Measurements from ENCODE around the gene PLRG1. TPM values are rescaled to one million over a fixed set of nuclear protein-coding genes. Genes with fewer than 3 reads are reported as not detected.
"Not testable (repeated sequence)": the region's sequence is repeated elsewhere in the genome, so short reads cannot be mapped to it uniquely, and the experiment has no call there.

PLRG1 gene
- 79.3 TPM for polyA plus RNA-seq (2013, experiment 1 of 2)
- polyA plus RNA-seq (2013, experiment 2 of 2): 72.7 TPM

GRCh38 chr4:154549894-154550790 lies at the start of gene PLRG1:
Gene PLRG1 (minus strand): TSS chr4:154550400. CDS start chr4:154550308, 92 bp downstream.
- WGBS, 2 experiments (ENCODE audit: insufficient coverage in 2 of 2): 6% methylated on average over 29 to 39 of the region's 51 CpGs

GRCh38 chr4:154597798-154598774 lies 47.9 kb upstream of the PLRG1 start:
- Histone ChIP-seq H3K27ac (ENCODE audit: low read depth, low read length, severe bottlenecking) (no peak overlapping the region), H3K4me3 (ENCODE audit: extremely low read depth, insufficient read depth, low read length, poor library complexity, severe bottlenecking) (no peak overlapping the region), H3K9me3 (ENCODE audit: control insufficient read depth, low read length) (no peaks in the 10 kb centered on the region), H3K4me1 (ENCODE audit: control insufficient read depth, insufficient read depth, low read length, poor library complexity, severe bottlenecking) (no peaks in the 10 kb centered on the region), H3K36me3 (ENCODE audit: control insufficient read depth, insufficient read depth, low read length) (no peaks in the 10 kb centered on the region)
- WGBS, 2 experiments (ENCODE audit: insufficient coverage in 2 of 2): 78 to 88% methylated on average over 4 of the region's 7 CpGs

More at GRCh38 chr4:154549894-154550790, at the start of gene PLRG1:
- Histone ChIP-seq H3K4me1 (ENCODE audit: control insufficient read depth, insufficient read depth, low read length, poor library complexity, severe bottlenecking) (no peaks in the 10 kb centered on the region), H3K36me3 (ENCODE audit: control insufficient read depth, insufficient read depth, low read length) (peaks cover 19% of the 10 kb centered on the region), H3K9me3 (ENCODE audit: control insufficient read depth, low read length) (no peaks in the 10 kb centered on the region), H3K27ac (ENCODE audit: low read depth, low read length, severe bottlenecking) (peak within 1 kb of the TSS; percentile 58), H3K4me3 (ENCODE audit: extremely low read depth, insufficient read depth, low read length, poor library complexity, severe bottlenecking) (peak within 1 kb of the TSS; percentile 80)

- WGBS, 2 experiments (ENCODE audit: insufficient coverage in 2 of 2): 94 to 98% methylated on average over 8 to 10 of the region's 11 CpGs
Observed at GRCh38 chr4:154597281-154597680, 47.1 kb upstream of the PLRG1 start.

GRCh38 chr4:154595807-154596206 lies 45.6 kb upstream of the PLRG1 start:
- Histone ChIP-seq H3K27ac (ENCODE audit: low read depth, low read length, severe bottlenecking) (no peak overlapping the region), H3K36me3 (ENCODE audit: control insufficient read depth, insufficient read depth, low read length) (no peaks in the 10 kb centered on the region), H3K4me3 (ENCODE audit: extremely low read depth, insufficient read depth, low read length, poor library complexity, severe bottlenecking) (no peak overlapping the region), H3K4me1 (ENCODE audit: control insufficient read depth, insufficient read depth, low read length, poor library complexity, severe bottlenecking) (no peaks in the 10 kb centered on the region), H3K9me3 (ENCODE audit: control insufficient read depth, low read length) (no peaks in the 10 kb centered on the region)

More at GRCh38 chr4:154597281-154597680, 47.1 kb upstream of the PLRG1 start:
- not testable (repeated sequence) for H3K4me3 ChIP-seq (ENCODE audit: extremely low read depth, insufficient read depth, low read length, poor library complexity, severe bottlenecking); H3K27ac ChIP-seq (ENCODE audit: low read depth, low read length, severe bottlenecking); H3K9me3 ChIP-seq (ENCODE audit: control insufficient read depth, low read length); H3K36me3 ChIP-seq (ENCODE audit: control insufficient read depth, insufficient read depth, low read length); H3K4me1 ChIP-seq (ENCODE audit: control insufficient read depth, insufficient read depth, low read length, poor library complexity, severe bottlenecking)

- H3K36me3 ChIP-seq (ENCODE audit: control insufficient read depth, insufficient read depth, low read length); H3K4me3 ChIP-seq (ENCODE audit: extremely low read depth, insufficient read depth, low read length, poor library complexity, severe bottlenecking); H3K4me1 ChIP-seq (ENCODE audit: control insufficient read depth, insufficient read depth, low read length, poor library complexity, severe bottlenecking); H3K9me3 ChIP-seq (ENCODE audit: control insufficient read depth, low read length); H3K27ac ChIP-seq (ENCODE audit: low read depth, low read length, severe bottlenecking): not testable (repeated sequence)
- WGBS, 2 experiments (ENCODE audit: insufficient coverage in 2 of 2): 85 to 100% methylated on average over 2 to 3 of the region's 3 CpGs
Observed at GRCh38 chr4:154594343-154594742, 44.1 kb upstream of the PLRG1 start.

GRCh38 chr4:154593868-154594267 lies 43.7 kb upstream of the PLRG1 start:
- H3K4me3 ChIP-seq (ENCODE audit: extremely low read depth, insufficient read depth, low read length, poor library complexity, severe bottlenecking): no peak overlapping the region
- no peaks in the 10 kb centered on the region for H3K4me1 ChIP-seq (ENCODE audit: control insufficient read depth, insufficient read depth, low read length, poor library complexity, severe bottlenecking)
- H3K9me3 ChIP-seq (ENCODE audit: control insufficient read depth, low read length): no peaks in the 10 kb centered on the region
- no peaks in the 10 kb centered on the region for H3K36me3 ChIP-seq (ENCODE audit: control insufficient read depth, insufficient read depth, low read length)
- no peak overlapping the region for H3K27ac ChIP-seq (ENCODE audit: low read depth, low read length, severe bottlenecking)
- WGBS, 2 experiments (ENCODE audit: insufficient coverage in 2 of 2): 64 to 100% methylated on average over 1 to 2 of the region's 2 CpGs

- WGBS, 2 experiments (ENCODE audit: insufficient coverage in 2 of 2): 100% methylated on average over 2 of the region's 3 CpGs; no CpG with 5 or more reads in 1 of the 2 experiments
- Histone ChIP-seq H3K27ac (ENCODE audit: low read depth, low read length, severe bottlenecking) (no peak overlapping the region), H3K4me3 (ENCODE audit: extremely low read depth, insufficient read depth, low read length, poor library complexity, severe bottlenecking) (no peak overlapping the region), H3K36me3 (ENCODE audit: control insufficient read depth, insufficient read depth, low read length) (no peaks in the 10 kb centered on the region), H3K9me3 (ENCODE audit: control insufficient read depth, low read length) (no peaks in the 10 kb centered on the region), H3K4me1 (ENCODE audit: control insufficient read depth, insufficient read depth, low read length, poor library complexity, severe bottlenecking) (no peaks in the 10 kb centered on the region)
Observed at GRCh38 chr4:154591890-154592289, 41.7 kb upstream of the PLRG1 start.

GRCh38 chr4:154590329-154591006 lies 40.3 kb upstream of the PLRG1 start, which contains the start of gene FGA:
Gene FGA (minus strand): TSS chr4:154590742. CDS start chr4:154590687, 55 bp downstream.
- Histone ChIP-seq H3K4me3 (ENCODE audit: extremely low read depth, insufficient read depth, low read length, poor library complexity, severe bottlenecking) (no peak within 1 kb of the TSS), H3K36me3 (ENCODE audit: control insufficient read depth, insufficient read depth, low read length) (no peaks in the 10 kb centered on the region), H3K9me3 (ENCODE audit: control insufficient read depth, low read length) (no peaks in the 10 kb centered on the region), H3K4me1 (ENCODE audit: control insufficient read depth, insufficient read depth, low read length, poor library complexity, severe bottlenecking) (no peaks in the 10 kb centered on the region), H3K27ac (ENCODE audit: low read depth, low read length, severe bottlenecking) (no peak within 1 kb of the TSS)
- WGBS, 2 experiments (ENCODE audit: insufficient coverage in 2 of 2): 71% methylated on average over 3 of the region's 3 CpGs; no CpG with 5 or more reads in 1 of the 2 experiments

GRCh38 chr4:154589296-154590197 lies 39.3 kb upstream of the PLRG1 start:
- Histone ChIP-seq H3K4me1 (ENCODE audit: control insufficient read depth, insufficient read depth, low read length, poor library complexity, severe bottlenecking) (no peaks in the 10 kb centered on the region), H3K4me3 (ENCODE audit: extremely low read depth, insufficient read depth, low read length, poor library complexity, severe bottlenecking) (no peak overlapping the region), H3K27ac (ENCODE audit: low read depth, low read length, severe bottlenecking) (no peak overlapping the region), H3K36me3 (ENCODE audit: control insufficient read depth, insufficient read depth, low read length) (no peaks in the 10 kb centered on the region), H3K9me3 (ENCODE audit: control insufficient read depth, low read length) (no peaks in the 10 kb centered on the region)
- 86 to 100% methylated on average over 4 to 7 of the region's 7 CpGs for WGBS, 2 experiments (ENCODE audit: insufficient coverage in 2 of 2)

Measured in mesodermal cell (in vitro differentiated cells).